H1 (cell line): ENCODE data around the gene ZBTB9. TPM values are rescaled to one million over a fixed set of nuclear protein-coding genes. Genes with fewer than 3 reads are reported as not detected.
A peak's percentile ranks its signal among the peaks of the same experiment; 100 is the strongest.

ENCODE experiments used
- CTCF ChIA-PET: fragments of 300-600 bp; sonication (Branson Sonifier 250); formaldehyde crosslinking; loops from one replicate; lab custom pipeline; 2021; ENCODE audit not compliant: partially characterized antibody; lab: Charles Lee
- POLR2A ChIA-PET: fragments of 300-600 bp; sonication (Branson Sonifier 250); formaldehyde crosslinking; loops from one replicate; lab custom pipeline; 2021; ENCODE audit warnings: inconsistent platforms; ENCODE audit not compliant: partially characterized antibody; lab: Charles Lee
- DNase-seq, 2 experiments: peaks; one replicate each; pipeline versions ENCODE4 v3.0.0 to v3.0.0-alpha.2; 2010 to 2022; ENCODE audit warnings: low spot score in 2 of 2, low read depth in 1 of 2, mixed read lengths in 1 of 2
- FAIRE-seq: peaks from 2 replicates; lab custom pipeline; 2011; peaks lifted over from hg19 to GRCh38; lab: Jason Lieb, UNC
- H2AFZ ChIP-seq: 2 replicates; pipeline ENCODE4 v1.8.1; 2012; ENCODE audit warnings: low read length, inconsistent platforms
- H2AK5ac ChIP-seq: 2 replicates; pipeline ENCODE4 v1.6.1; 2013; ENCODE audit warnings: low read depth, low read length
- H2BK120ac ChIP-seq: replicated peaks from 2 replicates; pipeline ENCODE3; 2013; ENCODE audit warnings: low read depth, low read length, inconsistent platforms
- H2BK12ac ChIP-seq: 2 replicates; pipeline ENCODE4 v1.6.1; 2013; ENCODE audit warnings: low read depth, low read length
- H2BK15ac ChIP-seq: 2 replicates; pipeline ENCODE4 v1.6.1; 2013; ENCODE audit warnings: low read length
- H2BK20ac ChIP-seq: 2 replicates; pipeline ENCODE4 v1.6.1; 2013; ENCODE audit warnings: low read length
- H2BK5ac ChIP-seq: 2 replicates; pipeline ENCODE4 v1.6.1; 2013; ENCODE audit warnings: low read depth, low read length
- H3K14ac ChIP-seq: 2 replicates; pipeline ENCODE4 v1.6.1; 2013; ENCODE audit warnings: inconsistent platforms; ENCODE audit not compliant: insufficient read length
- H3K18ac ChIP-seq: 2 replicates; pipeline ENCODE4 v1.6.1; 2013; ENCODE audit warnings: low read length; ENCODE audit errors: extremely low read depth
- H3K23ac ChIP-seq: 2 replicates; pipeline ENCODE4 v1.6.1; 2013; ENCODE audit warnings: inconsistent platforms; ENCODE audit not compliant: insufficient read length
- H3K23me2 ChIP-seq: 2 replicates; pipeline ENCODE4 v1.6.1; 2013; ENCODE audit warnings: low read depth, low read length
- H3K27ac ChIP-seq: 2 replicates; pipeline ENCODE4 v1.6.1; 2011; ENCODE audit warnings: low read depth, low read length, inconsistent platforms
- H3K27me3 ChIP-seq, 4 experiments: replicated peaks in 1 of 4; 1 replicate in 1 of 4; 2 replicates in 3 of 4; pipeline versions ENCODE4 v1.6.1 to v1.8.1; 2011 to 2013; ENCODE audit warnings: low read length in 3 of 4, mild to moderate bottlenecking in 3 of 4, inconsistent platforms in 2 of 4, mixed read lengths in 2 of 4, moderate library complexity in 1 of 4; ENCODE audit not compliant: control insufficient read depth in 3 of 4, insufficient read depth in 3 of 4; ENCODE audit errors: extremely low read depth in 1 of 4
- H3K36me3 ChIP-seq, 4 experiments: 2 replicates each; pipeline versions ENCODE4 v1.6.1 to v1.8.1; 2011 to 2013; ENCODE audit warnings: mild to moderate bottlenecking in 4 of 4, low read length in 3 of 4, moderate library complexity in 2 of 4, control low read depth in 1 of 4, inconsistent platforms in 1 of 4; ENCODE audit not compliant: insufficient read depth in 4 of 4, control insufficient read depth in 2 of 4
- H3K4ac ChIP-seq: replicated peaks from 2 replicates; pipeline ENCODE3; 2013; ENCODE audit warnings: low read length, low read depth, mixed read lengths, inconsistent platforms; ENCODE audit not compliant: insufficient read length
- H3K4me1 ChIP-seq, 4 experiments: replicated peaks in 1 of 4; 1 replicate in 1 of 4; 2 replicates in 3 of 4; pipeline versions ENCODE4 v1.6.1 to v1.8.1; 2011 to 2013; ENCODE audit warnings: low read length in 3 of 4, inconsistent platforms in 2 of 4, mixed read lengths in 1 of 4; ENCODE audit not compliant: insufficient read depth in 4 of 4, control insufficient read depth in 3 of 4
- H3K4me2 ChIP-seq, 2 experiments: 2 replicates each; pipeline versions ENCODE4 v1.6.1 to v1.8.1; 2011 to 2013; ENCODE audit warnings: low read depth in 2 of 2, low read length in 2 of 2, control low read depth in 1 of 2, inconsistent platforms in 1 of 2, mild to moderate bottlenecking in 1 of 2; ENCODE audit not compliant: insufficient read depth in 1 of 2
- H3K4me3 ChIP-seq, 4 experiments: fragments of 200-600, 300-600 bp in 1 of 4; sonication (generic), shearing (Covaris generic), sonication (Bioruptor Twin) in 1 of 4; 2 replicates each; pipeline versions ENCODE4 v1.5.1 to v1.8.1; 2011 to 2016; ENCODE audit warnings: low read length in 4 of 4, low read depth in 3 of 4, control low read depth in 2 of 4, inconsistent platforms in 2 of 4, mild to moderate bottlenecking in 2 of 4, mixed read lengths in 1 of 4, moderate library complexity in 1 of 4; ENCODE audit not compliant: insufficient read depth in 2 of 4; ENCODE audit errors: extremely low read depth in 1 of 4
- H3K56ac ChIP-seq: replicated peaks from 2 replicates; pipeline ENCODE3; 2013; ENCODE audit warnings: low read depth, mild to moderate bottlenecking, mixed read lengths, low read length, inconsistent platforms; ENCODE audit not compliant: insufficient read length
- H3K79me1 ChIP-seq: 2 replicates; pipeline ENCODE4 v1.6.1; 2013; ENCODE audit warnings: low read depth, low read length, control low read depth
- H3K79me2 ChIP-seq, 2 experiments: 2 replicates each; pipeline versions ENCODE4 v1.6.1 to v1.8.1; 2012 to 2013; ENCODE audit warnings: low read length in 2 of 2, mild to moderate bottlenecking in 2 of 2, inconsistent platforms in 1 of 2; ENCODE audit not compliant: insufficient read depth in 2 of 2, control insufficient read depth in 1 of 2
- H3K9ac ChIP-seq, 4 experiments: replicated peaks in 1 of 4; 1 replicate in 1 of 4; 2 replicates in 3 of 4; pipeline versions ENCODE4 v1.6.1 to v1.8.1; 2011 to 2013; ENCODE audit warnings: low read depth in 3 of 4, low read length in 3 of 4, control low read depth in 2 of 4, mild to moderate bottlenecking in 2 of 4, moderate library complexity in 2 of 4, inconsistent platforms in 1 of 4; ENCODE audit errors: extremely low read depth in 1 of 4
- H3K9me3 ChIP-seq, 2 experiments: 2 replicates each; pipeline versions ENCODE4 v1.6.1 to v1.8.1; 2012 to 2013; ENCODE audit warnings: mild to moderate bottlenecking in 2 of 2, moderate library complexity in 2 of 2, control low read depth in 1 of 2, inconsistent platforms in 1 of 2, low read depth in 1 of 2, low read length in 1 of 2, mixed read lengths in 1 of 2; ENCODE audit not compliant: insufficient read depth in 2 of 2
- H4K20me1 ChIP-seq, 2 experiments: replicated peaks in 1 of 2; 2 replicates each; pipeline versions ENCODE3 to v1.8.1; 2011 to 2013; ENCODE audit warnings: inconsistent platforms in 2 of 2, low read length in 2 of 2, mild to moderate bottlenecking in 1 of 2; ENCODE audit not compliant: insufficient read depth in 2 of 2, control insufficient read depth in 1 of 2
- H4K5ac ChIP-seq: 2 replicates; pipeline ENCODE4 v1.6.1; 2013; ENCODE audit warnings: low read length, low read depth, mixed read lengths, inconsistent platforms; ENCODE audit not compliant: insufficient read length
- H4K8ac ChIP-seq: 2 replicates; pipeline ENCODE4 v1.8.0; 2013; ENCODE audit warnings: mild to moderate bottlenecking, moderate library complexity, low read length, inconsistent platforms; ENCODE audit not compliant: insufficient read depth; ENCODE audit errors: extremely low read depth
- H4K91ac ChIP-seq: replicated peaks from 2 replicates; pipeline ENCODE3; 2013; ENCODE audit warnings: low read length, mixed read lengths, inconsistent platforms; ENCODE audit not compliant: insufficient read length
- CTCF ChIP-seq, 3 experiments: IDR thresholded peaks; 1 replicate in 2 of 3; 2 replicates in 1 of 3; pipeline versions ENCODE4 v1.5.1 to v1.6.1; 2011; ENCODE audit warnings: low read length in 3 of 3, mild to moderate bottlenecking in 3 of 3, inconsistent platforms in 2 of 3, low read depth in 1 of 3, moderate library complexity in 1 of 3; ENCODE audit not compliant: insufficient read depth in 1 of 3; ENCODE audit errors: control extremely low read depth in 1 of 3
- HDAC6 ChIP-seq: IDR thresholded peaks from one replicate; pipeline ENCODE4 v1.7.1; 2012; ENCODE audit warnings: low read depth, mild to moderate bottlenecking, inconsistent platforms, low read length, moderate library complexity
- RAD21 ChIP-seq, 2 experiments: IDR thresholded peaks in 1 of 2; conservative IDR thresholded peaks in 1 of 2; 2 replicates each; pipeline ENCODE4 v1.6.1; 2011; ENCODE audit warnings: low read depth in 2 of 2, low read length in 2 of 2, improper control_type of control experiment in 1 of 2, inconsistent platforms in 1 of 2, mild to moderate bottlenecking in 1 of 2, moderate library complexity in 1 of 2
- SRF ChIP-seq: IDR thresholded peaks from 2 replicates; pipeline ENCODE4 v1.6.1; 2011; ENCODE audit warnings: mild to moderate bottlenecking, low read depth, low read length, moderate library complexity
- WGBS, 2 experiments: shearing (Covaris generic) in 1 of 2; methylation state at CpG; one replicate each; pipeline versions ENCODE4 v1.1.6 to v1.1.7; 2013 to 2015; ENCODE audit warnings: low lambda C conversion rate in 2 of 2, mixed read lengths in 2 of 2, inconsistent platforms in 1 of 2, low coverage in 1 of 2, missing lambda C conversion rate in 1 of 2; ENCODE audit not compliant: insufficient replicate concordance in 2 of 2, insufficient coverage in 1 of 2, insufficient read length in 1 of 2; ENCODE audit errors: extremely low coverage in 1 of 2, missing lambda C conversion rate in 1 of 2; 5-methylcytosine and 5-hydroxymethylcytosine counted together
- polyA plus RNA-seq, 7 experiments: library from polyadenylated mRNA; depleted of rRNA in 3 of 7; stranded (reverse) in 5 of 7; unstranded in 2 of 7; fragments of >200 nt in 5 of 7; fragments of 200-250 nt in 2 of 7; gene quantifications; 1 replicate in 5 of 7; 2 replicates in 1 of 7; 4 replicates in 1 of 7; pipeline versions ENCODE4 v1.2.1 to v1.2.3, GENCODE V29; 2011 to 2013; ENCODE audit warnings: missing spikeins in 2 of 7, mixed read lengths in 2 of 7
- total RNA-seq: library from RNA; stranded (reverse); fragmentation: NEBNext Ultra II Directional; extraction: Animal tissue kit (Norgen Biotek cat#: 25700); gene quantifications from 2 replicates; pipeline ENCODE4 v1.2.1, GENCODE V29; 2021

ZBTB9 gene
- total and polyA plus RNA-seq, 2 of the 8 experiments (the other 6 are each of a cell fraction or from before 2014, with no cell fraction given), result 16.9 to 20.2 TPM

- H3K4me3 ChIP-seq, result no peak overlapping the region
- no peak overlapping the region for H3K4ac ChIP-seq
- peak overlapping the region; percentile 76 for H4K91ac ChIP-seq
- H3K23me2 ChIP-seq, result no peaks in the 10 kb centered on the region; the same call in 1 of the 2 replicates
- DNase-seq (no peak), FAIRE-seq (no peak)
- no peak overlapping the region for H3K4me2 ChIP-seq
- H2BK15ac ChIP-seq, result no peak overlapping the region
- H3K27me3 ChIP-seq, result no peaks in the 10 kb centered on the region
- H3K79me2 ChIP-seq, result no peaks in the 10 kb centered on the region
- ChIA-PET CTCF (interaction anchor here (0.6 to 2.0 kb wide), 15 partner anchors 12 to 166 kb away, joined by 3 to 13 read pairs (median 5); no protein-coding TSS in a partner anchor), POLR2A (interaction anchor here (0.6 to 2.0 kb wide), 5 partner anchors 32 to 57 kb away, joined by 3 to 6 read pairs (median 4); partner anchors contain the start of gene ZBTB9)
- H4K20me1 ChIP-seq, result no peaks in the 10 kb centered on the region
- no peaks in the 10 kb centered on the region for H3K36me3 ChIP-seq
- no peak overlapping the region for H4K5ac ChIP-seq
- H3K9ac ChIP-seq, result no peak overlapping the region
- H3K27ac ChIP-seq, result no peak overlapping the region
- H3K18ac ChIP-seq, result no peak overlapping the region
- H3K4me1 ChIP-seq, result peaks cover 0 to 3% (median 1%) of the 10 kb centered on the region in 4 experiments; a peak in 2 of 7 replicates
- H3K56ac ChIP-seq, result no peak overlapping the region
- TF ChIP-seq RAD21 (IDR thresholded peaks at IDR 0.05 in 1 of 2, conservative IDR thresholded peaks at IDR 0.05 in 1 of 2; ENCODE audit: low read depth in 2 of 2, low read length in 2 of 2) (peak; percentile 2 to 16; a peak in 1 of 4 replicates), HDAC6 (no peak), CTCF (IDR thresholded peaks at IDR 0.05; ENCODE audit: control extremely low read depth in 1 of 3, insufficient read depth in 1 of 3, low read depth in 1 of 3, low read length in 3 of 3) (peak in 1 of 3 experiments; percentile 18; a peak in 1 of 4 replicates), SRF (no peak)
- H2BK120ac ChIP-seq, result no peak overlapping the region
- no peak overlapping the region for H3K23ac ChIP-seq
- no peak overlapping the region for H2BK20ac ChIP-seq
- H2BK12ac ChIP-seq, result peak overlapping the region; percentile 53; the same call in 1 of the 2 replicates
- H2BK5ac ChIP-seq, result no peak overlapping the region
- peak overlapping the region; percentile 22; the same call in 1 of the 2 replicates for H2AFZ ChIP-seq
- no peaks in the 10 kb centered on the region; a peak in 1 of 4 replicates for H3K9me3 ChIP-seq
- no peaks in the 10 kb centered on the region for H3K79me1 ChIP-seq
- H2AK5ac ChIP-seq, result no peak overlapping the region
- H4K8ac ChIP-seq, result no peak overlapping the region
- WGBS, 2 experiments, result 84% methylated on average over 3 of the region's 3 CpGs; no CpG with 5 or more reads in 1 of the 2 experiments
- no peak overlapping the region for H3K14ac ChIP-seq
Measured at GRCh38 chr6:33490198-33490597, 35.8 kb downstream of the ZBTB9 start.
